Measurements from ENCODE around the gene DOCK1.

DOCK1 gene

GRCh38 chr10:127148066-127148932 is 243.1 kb downstream of the DOCK1 start:
- no peak overlapping the region for H2AFZ ChIP-seq (ENCODE audit: low read depth, low read length)
- H3K36me3 ChIP-seq (ENCODE audit: insufficient read depth, low read length): no peaks in the 10 kb centered on the region
- no peak overlapping the region for H3K9ac ChIP-seq (ENCODE audit: low read depth, low read length)
- H3K4me1 ChIP-seq (ENCODE audit: insufficient read depth, low read length): no peaks in the 10 kb centered on the region
- ATAC-seq (ENCODE audit: insufficient read depth, low read depth) (no peak), DNase-seq (no peak)
- no peaks in the 10 kb centered on the region for H3K79me2 ChIP-seq (ENCODE audit: insufficient read depth, low read length)
- H4K20me1 ChIP-seq (ENCODE audit: insufficient read depth, low read length): no peaks in the 10 kb centered on the region; the same call in 1 of the 2 replicates
- no peaks in the 10 kb centered on the region for H3K27me3 ChIP-seq (ENCODE audit: insufficient read depth, low read length, poor library complexity)
- H3K4me2 ChIP-seq (ENCODE audit: insufficient read depth, low read length): no peak overlapping the region
- H3K9me3 ChIP-seq (ENCODE audit: insufficient read depth, low read length, severe bottlenecking): no peaks in the 10 kb centered on the region
- no peak overlapping the region for H3K27ac ChIP-seq (ENCODE audit: low read length)
- no peak overlapping the region for H3K4me3 ChIP-seq (ENCODE audit: low read depth in 1 of 2, low read length in 2 of 2)
- no peak for TF ChIP-seq EZH2 (IDR thresholded peaks at IDR 0.05; ENCODE audit: borderline replicate concordance, low read depth, low read length, severe bottlenecking)
- no peak for TF ChIP-seq CTCF (IDR thresholded peaks at IDR 0.05; ENCODE audit: borderline replicate concordance, extremely low read depth, low read length, poor library complexity, severe bottlenecking)

- H3K79me2 ChIP-seq (ENCODE audit: insufficient read depth, low read length): no peaks in the 10 kb centered on the region
- DNase-seq (no peak), ATAC-seq (ENCODE audit: insufficient read depth, low read depth) (no peak)
- no peak overlapping the region for H2AFZ ChIP-seq (ENCODE audit: low read depth, low read length)
- H3K4me2 ChIP-seq (ENCODE audit: insufficient read depth, low read length): no peak overlapping the region
- no peaks in the 10 kb centered on the region for H3K36me3 ChIP-seq (ENCODE audit: insufficient read depth, low read length)
- no peak overlapping the region for H3K9ac ChIP-seq (ENCODE audit: low read depth, low read length)
- H4K20me1 ChIP-seq (ENCODE audit: insufficient read depth, low read length): no peaks in the 10 kb centered on the region; the same call in 1 of the 2 replicates
- H3K9me3 ChIP-seq (ENCODE audit: insufficient read depth, low read length, severe bottlenecking): no peaks in the 10 kb centered on the region
- H3K4me1 ChIP-seq (ENCODE audit: insufficient read depth, low read length): no peaks in the 10 kb centered on the region
- H3K27me3 ChIP-seq (ENCODE audit: insufficient read depth, low read length, poor library complexity): no peaks in the 10 kb centered on the region
- no peak overlapping the region for H3K4me3 ChIP-seq (ENCODE audit: low read depth in 1 of 2, low read length in 2 of 2)
- TF ChIP-seq CTCF (IDR thresholded peaks at IDR 0.05; ENCODE audit: borderline replicate concordance, extremely low read depth, low read length, poor library complexity, severe bottlenecking): no peak
- TF ChIP-seq EZH2 (IDR thresholded peaks at IDR 0.05; ENCODE audit: borderline replicate concordance, low read depth, low read length, severe bottlenecking): no peak
- H3K27ac ChIP-seq (ENCODE audit: low read length): no peak overlapping the region
Observed at GRCh38 chr10:127148933-127149220, 243.6 kb downstream of the DOCK1 start.

- no peak overlapping the region for H3K27ac ChIP-seq (ENCODE audit: low read length)
- no peak overlapping the region for H3K9ac ChIP-seq (ENCODE audit: low read depth, low read length)
- DNase-seq (no peak), ATAC-seq (ENCODE audit: insufficient read depth, low read depth) (no peak)
- no peaks in the 10 kb centered on the region for H3K36me3 ChIP-seq (ENCODE audit: insufficient read depth, low read length)
- TF ChIP-seq EZH2 (IDR thresholded peaks at IDR 0.05; ENCODE audit: borderline replicate concordance, low read depth, low read length, severe bottlenecking) (no peak), CTCF (IDR thresholded peaks at IDR 0.05; ENCODE audit: borderline replicate concordance, extremely low read depth, low read length, poor library complexity, severe bottlenecking) (no peak)
- H3K4me2 ChIP-seq (ENCODE audit: insufficient read depth, low read length): no peak overlapping the region
- H3K79me2 ChIP-seq (ENCODE audit: insufficient read depth, low read length): no peaks in the 10 kb centered on the region
- no peaks in the 10 kb centered on the region; the same call in 1 of the 2 replicates for H4K20me1 ChIP-seq (ENCODE audit: insufficient read depth, low read length)
- no peaks in the 10 kb centered on the region for H3K27me3 ChIP-seq (ENCODE audit: insufficient read depth, low read length, poor library complexity)
- no peak overlapping the region for H3K4me3 ChIP-seq (ENCODE audit: low read depth in 1 of 2, low read length in 2 of 2)
- no peaks in the 10 kb centered on the region for H3K4me1 ChIP-seq (ENCODE audit: insufficient read depth, low read length)
- H2AFZ ChIP-seq (ENCODE audit: low read depth, low read length): no peak overlapping the region
- no peaks in the 10 kb centered on the region for H3K9me3 ChIP-seq (ENCODE audit: insufficient read depth, low read length, severe bottlenecking)
Observed at GRCh38 chr10:127149501-127150081, 244.4 kb downstream of the DOCK1 start.

Data from DND-41 (cell line).